LoVo (cell line): Measurements from ENCODE around the gene EIF1B.

Source experiments
- DNase-seq: peaks from one replicate; pipeline ENCODE4 v3.0.0-alpha.2; 2016; ENCODE audit warnings: low spot score

Gene EIF1B

DNA sequence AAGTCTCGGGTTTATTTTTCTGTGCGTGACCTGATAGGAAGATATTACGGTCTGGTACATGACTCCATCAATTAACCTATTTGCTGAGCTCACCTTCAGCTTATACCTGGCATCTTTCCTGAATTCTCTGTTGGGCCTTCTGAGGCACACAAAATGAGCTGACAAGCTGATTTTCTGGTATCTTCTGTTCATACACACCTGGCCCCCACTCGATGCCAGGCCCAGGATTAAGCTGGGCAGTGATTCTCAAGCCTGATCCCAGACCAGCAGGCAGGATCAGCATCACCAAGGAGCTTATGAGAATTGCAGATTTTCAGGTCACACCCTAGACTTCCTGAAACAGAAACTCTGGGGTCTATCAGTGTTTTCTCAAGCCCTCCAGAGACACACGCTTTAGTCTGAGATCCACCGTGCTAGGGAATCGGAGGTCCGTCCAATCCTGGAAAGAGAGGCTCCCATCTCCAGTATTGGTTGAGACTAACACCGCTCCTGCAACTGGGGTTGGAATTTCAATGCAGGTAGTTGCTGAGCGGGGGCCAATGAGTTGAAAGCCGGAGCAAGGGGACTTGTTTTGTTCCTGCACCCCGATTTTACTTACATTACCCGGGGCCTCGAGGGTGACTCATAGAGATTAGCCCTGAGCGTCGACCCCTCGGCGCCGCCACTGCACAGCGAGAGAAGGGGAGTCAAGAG lies 636 bp upstream of the EIF1B start:
- no peak for DNase-seq

DNA sequence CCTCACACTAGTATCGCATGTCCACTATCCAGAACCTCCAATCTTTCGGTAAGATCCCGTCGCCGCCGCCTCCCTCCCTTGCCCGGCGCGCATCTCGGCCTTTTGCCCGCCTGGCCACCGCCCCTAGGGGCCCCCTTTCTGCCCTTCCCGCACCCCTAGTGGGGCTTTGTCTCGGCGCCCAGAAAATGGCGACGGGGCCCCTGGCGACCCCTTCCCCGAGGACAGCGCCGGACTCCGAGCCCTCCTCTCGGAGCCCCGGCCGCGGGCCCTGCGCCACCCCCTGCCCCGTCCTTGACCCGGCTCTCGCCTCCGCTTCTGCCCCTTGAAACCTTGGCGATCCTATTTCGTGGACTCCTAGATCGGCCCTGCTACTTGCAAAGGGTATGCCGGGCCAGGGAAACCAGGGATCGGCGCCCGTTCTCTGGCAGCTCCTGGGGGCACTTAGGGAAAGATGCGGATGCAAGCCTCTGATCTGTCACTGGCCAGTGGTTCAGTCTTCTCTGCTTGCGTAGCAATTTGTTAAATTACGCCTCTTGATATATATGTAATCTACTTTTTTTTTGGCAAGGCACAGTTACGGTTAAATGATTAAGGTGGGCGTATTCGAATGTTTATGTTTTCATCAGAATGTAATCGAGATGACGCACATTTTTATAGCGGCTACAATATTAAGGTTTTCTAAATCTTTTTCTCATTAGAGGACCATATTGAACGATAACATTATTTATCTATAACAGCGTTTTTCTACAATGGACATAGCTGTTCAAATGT lies 603 bp downstream of the EIF1B start:
- DNase-seq, result peak; percentile 22

DNA sequence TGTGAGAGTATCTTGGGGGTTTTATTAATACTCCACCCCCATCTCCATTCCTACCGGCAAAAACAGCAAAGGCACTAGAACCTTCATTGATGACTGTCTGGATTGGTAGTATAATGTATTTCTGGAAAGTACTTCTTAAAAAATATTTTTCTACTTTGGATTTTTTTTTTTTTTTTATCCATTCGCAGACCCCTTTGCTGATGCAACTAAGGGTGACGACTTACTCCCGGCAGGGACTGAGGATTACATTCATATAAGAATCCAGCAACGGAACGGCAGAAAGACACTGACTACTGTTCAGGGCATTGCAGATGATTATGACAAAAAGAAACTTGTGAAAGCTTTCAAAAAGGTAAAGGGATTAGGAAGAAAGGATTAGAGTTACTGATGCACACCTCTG lies 1.2 kb downstream of the EIF1B start:
- DNase-seq, result no peak

DNA sequence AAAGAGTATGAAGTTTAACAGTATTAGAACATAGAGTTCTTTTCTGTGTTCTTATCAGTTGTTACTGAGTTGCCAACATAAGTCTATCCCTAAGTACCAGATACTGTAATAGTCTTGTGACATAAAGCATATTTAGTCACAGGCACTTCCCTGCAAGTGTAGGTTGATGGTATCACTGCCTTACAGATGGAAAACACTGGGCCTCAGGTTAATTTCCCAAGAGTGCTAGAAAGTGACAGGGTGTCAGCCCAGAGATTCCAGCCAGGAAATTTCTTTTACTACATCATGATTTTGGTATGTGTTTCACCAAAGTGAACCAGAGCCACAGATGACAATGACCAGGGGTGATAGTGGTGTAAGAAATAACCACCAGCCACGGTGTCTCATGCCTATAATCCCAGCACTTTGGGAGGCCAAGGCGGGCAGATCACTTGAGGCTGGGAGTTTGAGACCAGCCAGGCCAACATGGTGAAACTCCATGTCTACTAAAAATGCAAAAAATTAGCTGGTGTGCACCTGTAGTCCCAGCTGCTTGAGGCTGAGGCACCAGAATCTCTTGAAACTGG lies 3.2 kb downstream of the EIF1B start:
- DNase-seq, result no peak

DNA sequence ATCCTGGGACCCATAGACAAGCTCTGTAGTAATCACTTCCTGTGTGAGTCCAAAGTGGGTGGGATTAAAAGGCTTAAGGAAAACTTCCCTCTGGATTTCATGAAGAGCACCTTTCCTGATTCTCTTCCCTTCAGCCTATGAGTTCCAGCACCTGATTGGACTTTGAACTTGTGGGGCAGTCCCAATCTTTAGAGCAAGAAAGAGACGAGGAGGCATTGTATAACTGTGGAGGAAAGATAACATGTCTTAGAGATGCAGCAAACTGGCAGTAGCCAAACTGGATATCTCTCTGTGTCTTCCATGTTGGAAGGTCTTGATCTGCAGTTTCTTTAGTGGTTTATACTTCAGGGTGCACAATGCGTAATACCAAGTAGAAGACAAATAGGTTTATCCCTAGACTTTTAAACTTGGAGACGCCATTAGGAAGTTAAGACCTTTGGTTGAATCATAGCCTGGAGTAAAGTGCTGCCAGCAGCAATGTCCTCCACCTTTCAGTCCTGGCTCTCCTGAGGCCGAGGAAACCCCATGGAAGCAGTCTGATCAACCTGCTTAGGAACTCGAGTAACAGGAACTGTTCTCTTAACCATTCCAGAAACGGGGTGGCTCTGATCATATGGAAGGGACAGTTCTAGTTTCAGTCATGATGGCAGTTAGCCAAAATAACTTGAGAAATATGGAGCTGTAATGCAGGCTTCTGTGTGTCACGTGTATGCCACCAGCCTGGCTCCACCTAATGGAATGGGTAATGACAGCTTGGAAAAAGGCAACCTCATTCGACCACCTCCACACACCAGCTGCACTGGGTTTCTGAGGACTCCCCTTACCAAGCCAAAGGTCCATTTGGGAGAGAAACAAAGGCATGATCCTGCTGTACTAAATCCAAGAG lies 4.7 kb downstream of the EIF1B start:
- DNase-seq, result peak; percentile 8

DNA sequence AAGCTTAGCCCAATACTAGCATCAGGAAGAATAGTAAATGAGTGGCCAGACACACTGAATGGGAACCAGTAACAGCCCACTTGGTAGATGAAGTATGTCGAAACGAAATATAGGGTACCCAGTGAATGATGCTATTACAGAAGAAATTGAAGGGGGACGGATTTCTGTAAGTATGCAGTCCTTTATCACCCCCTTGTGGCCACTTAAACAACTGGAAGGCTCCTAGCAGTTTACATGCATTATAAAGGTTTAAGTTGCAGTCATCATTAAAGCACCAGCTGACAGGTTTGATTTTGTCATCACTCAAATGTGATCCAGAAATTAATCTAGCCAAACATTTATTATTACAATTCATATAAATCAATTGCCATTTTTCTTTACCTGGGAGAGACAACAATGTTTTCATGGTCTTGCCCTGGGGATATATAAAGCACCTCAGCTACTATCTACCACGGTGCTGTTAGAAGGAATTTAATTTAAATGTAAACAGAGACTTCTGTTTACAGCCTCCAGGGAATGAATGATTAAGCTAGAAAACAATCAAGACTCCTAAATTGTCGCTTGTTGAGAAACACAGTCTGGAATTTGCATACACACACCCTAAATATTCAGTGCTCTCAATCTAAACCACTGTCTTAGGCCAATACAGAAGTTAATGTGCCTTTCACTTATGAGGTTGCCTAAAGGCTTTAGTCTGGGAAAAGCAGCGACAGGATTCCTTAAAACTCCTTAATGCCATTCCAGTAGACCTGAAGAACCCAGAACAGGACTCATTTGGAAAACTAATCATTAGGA lies 7.8 kb downstream of the EIF1B start:
- peak; percentile 71 for DNase-seq

DNA sequence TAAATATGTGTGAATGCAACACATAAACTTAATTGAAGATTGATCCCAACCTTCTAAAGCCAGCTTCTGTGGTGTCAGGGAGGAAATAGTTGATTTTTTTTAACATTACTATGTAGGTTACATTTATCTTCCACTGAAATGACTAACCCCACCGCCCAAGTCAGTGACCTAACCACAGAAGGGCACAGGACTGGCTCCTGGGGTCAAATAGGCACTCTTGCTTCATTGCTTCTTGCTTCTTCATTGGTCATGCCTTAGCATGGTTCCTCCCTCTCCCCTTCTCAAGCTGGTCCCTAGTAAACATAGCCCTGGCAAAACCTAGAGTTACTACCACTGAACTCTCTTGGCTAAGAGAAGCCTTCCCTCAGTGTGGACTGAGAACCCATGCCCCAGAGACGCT lies 12.3 kb downstream of the EIF1B start:
- DNase-seq, result no peak

DNA sequence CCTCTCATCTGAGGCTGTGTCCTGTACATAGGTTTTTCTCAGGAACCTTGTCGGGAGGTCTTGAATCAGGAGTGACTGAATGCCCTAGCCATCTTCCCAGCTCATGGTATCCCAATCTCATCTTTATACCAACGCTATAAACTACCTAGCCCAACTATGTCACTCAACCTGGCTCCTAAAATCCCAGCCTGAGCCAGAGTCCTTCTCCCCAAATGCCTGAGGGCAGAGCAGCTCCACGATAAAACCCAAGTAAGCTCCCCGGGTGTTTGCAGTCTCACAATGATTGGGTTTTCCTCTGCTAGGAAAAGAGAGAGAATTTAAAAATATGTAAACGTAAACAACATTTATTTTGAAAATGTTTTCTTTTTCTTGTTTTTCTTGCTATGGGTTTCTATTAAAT lies 14.4 kb downstream of the EIF1B start:
- no peak for DNase-seq

DNA sequence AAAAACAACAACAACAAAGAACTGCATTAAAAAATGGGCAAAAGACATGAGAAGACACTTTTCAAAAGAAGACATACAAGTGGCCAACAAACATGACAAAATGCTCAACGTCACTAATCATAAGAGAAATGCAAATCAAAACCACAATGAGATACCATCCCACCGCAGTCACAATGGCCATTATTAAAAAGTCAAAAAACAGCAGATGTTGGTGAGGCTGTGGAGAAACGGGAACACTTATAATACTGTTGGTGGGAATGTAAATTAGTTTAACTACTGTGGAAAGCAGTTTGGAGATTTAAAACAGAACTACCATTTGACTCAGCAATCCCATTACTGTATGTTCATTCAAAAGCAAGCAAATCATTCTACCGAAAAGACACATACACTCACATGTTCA lies 15.1 kb downstream of the EIF1B start:
- DNase-seq, result no peak

DNA sequence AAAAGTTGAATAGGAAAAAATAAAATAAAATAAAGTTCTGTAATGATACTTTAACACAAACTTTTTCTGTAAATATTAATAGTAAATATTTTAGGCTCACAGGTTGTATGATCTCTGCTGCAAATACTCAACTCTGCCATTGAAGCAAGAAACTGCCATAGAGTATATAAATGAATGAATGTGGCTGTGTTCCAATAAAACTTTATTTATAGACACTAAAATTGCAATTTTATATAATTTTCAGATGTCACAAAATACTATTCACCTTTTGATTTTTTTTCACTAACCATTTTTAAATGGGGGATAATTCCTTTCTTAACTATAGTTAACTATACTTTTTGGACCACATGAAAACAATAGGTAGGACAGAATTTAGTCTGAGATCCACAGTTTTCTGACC lies 16.0 kb downstream of the EIF1B start:
- DNase-seq, result no peak

DNA sequence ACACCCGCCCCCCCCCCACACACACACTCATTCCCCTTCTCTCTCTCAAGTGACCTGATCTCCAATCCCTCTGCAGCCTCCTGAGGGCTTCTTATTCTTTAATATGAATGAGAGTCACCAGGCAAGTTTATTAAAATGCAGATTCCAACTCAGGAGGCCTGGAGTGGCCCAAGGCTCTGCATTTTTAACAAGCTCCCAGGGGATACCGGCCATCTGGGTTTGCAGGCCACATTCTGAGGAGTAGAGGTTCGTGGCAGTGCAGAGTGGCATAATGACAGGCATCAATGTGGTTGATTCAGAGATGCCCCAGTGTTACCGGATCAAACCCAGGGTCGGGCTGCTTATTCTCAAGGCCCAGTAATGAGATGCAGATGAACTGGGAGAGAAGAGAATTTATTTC lies 18.9 kb downstream of the EIF1B start:
- DNase-seq, result no peak

DNA sequence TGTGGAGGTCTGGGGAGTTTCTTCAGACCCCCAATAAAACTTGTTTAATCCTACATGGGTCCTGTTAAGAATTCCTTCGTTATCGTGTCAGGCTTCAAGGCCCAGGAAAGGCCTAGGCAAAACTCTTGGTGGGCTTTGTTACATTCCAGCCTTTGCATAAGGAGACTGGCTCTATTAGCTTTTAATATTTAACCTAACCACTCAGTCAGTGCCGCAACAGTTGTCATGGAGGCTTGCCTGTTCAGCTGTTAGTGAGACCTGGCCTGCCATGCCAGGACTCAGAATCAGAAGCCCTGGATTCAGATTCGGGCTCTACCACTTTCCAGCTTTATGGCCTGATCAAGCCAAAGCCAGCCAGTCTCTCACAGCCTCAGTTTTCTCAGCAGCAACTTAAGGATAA lies 19.6 kb downstream of the EIF1B start:
- no peak for DNase-seq

DNA sequence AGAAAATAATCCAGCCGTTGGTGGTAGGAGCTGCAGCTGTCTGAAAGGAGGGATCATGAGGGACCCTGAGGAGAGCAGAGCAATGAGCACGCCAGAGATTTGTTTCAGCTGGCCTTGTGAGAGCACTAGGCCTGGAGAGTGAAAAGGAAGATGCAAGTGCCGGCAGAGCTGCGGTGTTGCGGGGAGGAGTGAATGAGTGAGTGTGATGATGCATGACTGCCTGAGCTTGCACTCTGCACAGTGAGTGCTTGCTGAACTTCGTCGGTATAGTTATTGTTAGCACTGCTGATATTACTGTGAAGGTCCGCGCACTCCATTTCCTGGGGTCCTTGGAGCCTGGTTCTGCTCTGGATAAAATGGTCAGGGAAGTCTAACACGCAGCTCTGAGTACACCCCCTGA lies 23.2 kb downstream of the EIF1B start:
- DNase-seq, result no peak

DNA sequence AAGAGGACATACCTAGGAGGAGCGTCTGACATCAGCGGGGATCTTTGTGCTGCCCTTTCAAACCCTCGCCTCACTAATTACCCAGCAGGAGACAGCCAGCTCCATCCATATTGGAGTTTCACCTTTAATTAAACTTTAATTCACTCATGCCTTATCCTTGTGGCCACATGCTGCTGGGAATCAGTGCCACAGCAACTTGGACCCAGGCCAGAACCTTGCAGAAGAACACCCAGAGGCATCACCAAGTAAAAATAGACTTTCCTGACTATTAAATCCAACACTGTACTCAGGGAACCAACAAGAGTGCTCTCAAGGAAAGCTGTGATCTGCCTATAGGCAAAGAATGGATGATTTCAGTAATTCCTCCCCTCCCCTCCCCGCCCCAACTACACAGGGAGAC lies 23.9 kb downstream of the EIF1B start:
- no peak for DNase-seq

DNA sequence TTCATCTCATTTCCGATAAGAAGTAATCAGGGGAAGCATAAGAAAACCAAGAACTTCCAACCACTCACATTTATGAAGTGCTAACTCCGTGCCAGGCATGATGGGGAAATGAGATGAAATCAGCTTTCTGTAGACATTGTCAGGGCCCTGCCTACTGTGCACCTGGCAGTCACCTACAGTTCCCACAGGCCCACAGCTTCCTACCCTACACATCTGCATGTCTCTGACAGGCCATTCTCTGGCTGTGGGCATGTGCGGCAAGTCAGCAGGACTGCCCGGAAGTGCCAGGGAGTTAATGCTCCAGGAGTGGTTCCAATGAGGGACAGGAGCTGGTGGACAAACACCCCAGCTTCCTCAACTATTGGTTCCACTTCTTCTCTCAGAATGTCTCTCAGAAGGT lies 24.3 kb downstream of the EIF1B start:
- no peak for DNase-seq

DNA sequence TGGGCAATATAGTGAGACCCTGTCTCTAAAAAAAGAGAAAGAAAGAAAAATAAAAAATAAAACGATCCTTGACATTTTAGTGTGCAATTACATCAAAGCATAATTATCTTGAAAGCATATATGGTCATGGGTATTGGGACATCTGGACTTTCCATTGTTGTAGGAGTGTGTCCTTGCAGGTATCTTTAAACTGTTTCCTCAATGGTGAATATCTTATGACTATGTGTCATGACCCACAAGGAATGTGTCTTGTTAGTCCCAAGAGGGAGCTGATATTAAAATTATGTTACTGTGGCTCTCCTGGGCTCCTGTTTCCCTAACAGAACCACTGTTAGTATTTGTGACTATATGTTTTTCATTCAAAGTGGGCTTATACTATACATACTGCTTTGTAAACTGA lies 26.6 kb downstream of the EIF1B start:
- no peak for DNase-seq

DNA sequence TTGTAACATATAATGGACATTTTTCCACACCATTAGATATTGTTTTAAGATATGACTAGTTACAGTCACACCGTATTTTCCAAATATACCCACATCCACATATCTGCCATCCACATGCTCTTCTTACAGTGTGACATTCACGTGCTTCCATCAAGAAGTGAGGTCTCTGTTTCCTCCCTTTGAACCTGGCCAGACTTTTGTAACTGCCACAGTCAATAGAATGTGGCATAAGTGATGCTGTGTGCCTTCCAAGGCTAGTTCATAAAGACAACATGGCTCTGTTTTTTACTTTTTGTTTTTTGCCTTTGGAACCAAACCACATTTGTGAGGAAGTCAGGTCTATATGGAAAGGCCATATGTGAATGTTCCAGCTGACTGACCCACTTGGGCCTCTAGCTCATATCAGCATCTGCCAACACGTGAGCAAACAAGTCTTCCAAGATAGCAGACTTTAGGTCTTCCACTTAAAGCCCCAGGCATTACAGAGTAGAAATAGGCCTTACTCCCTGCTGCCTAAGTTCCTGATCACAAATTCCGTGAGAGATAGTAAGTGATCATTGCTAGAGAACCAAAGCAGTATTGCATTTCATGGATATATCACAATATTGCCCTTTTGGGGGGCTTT lies 27.1 kb downstream of the EIF1B start:
- no peak for DNase-seq

DNA sequence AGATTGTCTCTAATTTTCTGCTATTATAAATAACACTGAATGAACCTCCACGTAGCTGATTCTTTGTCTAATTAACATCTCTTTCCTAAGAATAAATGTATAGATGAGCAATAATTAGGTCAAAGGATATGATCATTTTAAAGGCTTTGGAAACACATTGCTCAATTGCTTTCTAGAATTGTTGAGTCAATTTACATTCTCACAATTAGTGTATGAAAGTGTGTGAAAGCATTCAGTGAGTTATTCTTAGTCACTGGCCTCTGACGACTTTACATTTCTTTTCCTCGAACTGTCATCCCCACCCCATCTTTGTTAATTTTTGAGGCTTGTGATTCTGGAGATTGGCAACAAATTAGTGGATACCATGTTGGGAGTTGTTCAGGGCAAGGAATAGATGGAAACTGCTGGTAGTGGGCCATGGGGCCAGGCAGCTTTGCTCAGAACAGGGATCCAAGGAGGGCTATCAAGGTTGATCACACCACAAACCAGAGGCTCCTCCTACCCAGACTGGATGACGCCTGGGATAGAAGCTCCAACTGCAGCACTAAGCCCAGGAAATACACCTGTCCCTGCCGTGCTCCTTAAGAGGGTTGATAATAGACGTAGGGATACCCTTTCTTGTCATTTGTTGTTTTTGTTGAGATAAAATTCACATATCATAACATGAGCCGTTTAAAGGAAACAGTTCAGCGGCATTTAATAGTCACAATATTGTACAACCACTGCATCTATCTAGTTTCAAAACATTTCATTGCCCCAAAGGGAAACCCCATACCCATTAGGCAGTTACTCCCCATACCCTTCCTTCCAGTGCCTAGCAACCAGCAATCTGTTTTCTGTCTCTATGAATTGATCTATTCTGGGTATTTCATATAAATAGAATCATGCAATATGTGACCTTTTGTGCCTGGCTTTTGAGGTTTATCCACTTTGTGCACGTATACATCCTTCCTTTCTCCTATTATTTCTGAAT lies 27.9 kb downstream of the EIF1B start:
- no peak for DNase-seq

DNA sequence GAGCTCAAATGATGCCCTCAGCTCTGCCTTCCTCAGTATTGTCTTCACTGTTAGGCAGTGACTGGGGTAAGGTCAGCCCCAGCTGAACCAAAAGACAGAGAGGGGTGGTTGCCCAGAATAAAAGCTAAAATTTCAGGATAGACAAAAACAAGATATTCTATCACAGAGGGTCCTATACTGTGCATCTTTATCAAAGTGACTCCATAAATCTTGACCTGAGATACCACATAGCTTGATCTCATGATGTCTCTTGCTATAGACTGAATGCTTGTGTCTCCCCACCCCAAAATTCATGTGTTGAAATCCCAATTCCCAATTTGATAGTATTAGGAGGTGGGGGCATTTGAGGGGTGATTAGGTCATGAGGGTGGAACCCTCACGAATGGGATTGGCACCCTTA lies 30.4 kb downstream of the EIF1B start:
- DNase-seq, result no peak

DNA sequence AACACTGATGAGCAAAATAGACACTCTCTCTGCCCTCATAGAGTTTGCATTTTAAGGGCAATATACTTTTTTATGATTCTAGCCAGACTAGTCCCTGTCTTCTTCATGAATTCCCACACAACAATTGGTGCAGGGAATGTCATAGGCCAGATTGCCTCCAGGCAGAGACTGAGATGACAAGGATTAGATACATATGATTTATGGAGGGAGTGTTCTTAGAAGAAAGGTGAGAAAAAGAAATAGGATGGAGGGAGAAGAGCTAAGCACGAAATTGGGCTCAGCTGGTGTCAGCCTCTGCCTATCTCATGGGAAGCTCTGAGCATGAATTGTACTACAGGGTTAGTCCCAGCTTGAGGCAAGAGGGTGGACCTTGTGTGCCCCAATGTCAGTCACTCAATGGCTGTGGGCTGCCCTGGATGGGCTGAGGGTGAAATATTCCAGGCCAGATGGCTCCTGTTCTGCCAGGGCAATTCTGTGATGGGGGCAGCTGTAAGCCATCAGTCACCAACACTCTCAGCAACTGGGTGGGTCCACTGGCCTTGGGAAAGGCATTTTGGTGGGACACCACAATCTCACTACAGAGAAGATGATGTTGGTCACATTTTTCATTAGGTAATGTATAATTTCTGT lies 31.1 kb downstream of the EIF1B start:
- DNase-seq, result no peak
